HL-60 (cell line): ENCODE results near the gene PRKCE.

Experiments used
- DNase-seq, 2 experiments: peaks; one replicate each; pipeline ENCODE4 v3.0.0-alpha.2; 2010 to 2020; ENCODE audit warnings: low read depth in 1 of 2, low spot score in 1 of 2
- H3K27ac ChIP-seq: fragments of 250-450 bp; sonication (Bioruptor Pico); replicated peaks from 2 replicates; pipeline ENCODE4 v1.5.1; 2020; ENCODE audit warnings: mild to moderate bottlenecking, moderate library complexity
- H3K27me3 ChIP-seq: fragments of 250-450 bp; sonication (Bioruptor Pico); 2 replicates; pipeline ENCODE4 v1.5.1; 2021; ENCODE audit warnings: mild to moderate bottlenecking, moderate library complexity; ENCODE audit not compliant: insufficient read depth, poor library complexity, severe bottlenecking
- H3K4me3 ChIP-seq: replicated peaks from 2 replicates; pipeline ENCODE4 v1.5.1; 2011; ENCODE audit warnings: mild to moderate bottlenecking, control low read depth, low read length; ENCODE audit not compliant: insufficient read depth
- CTCF ChIP-seq: IDR thresholded peaks from one replicate; pipeline ENCODE4 v1.5.1; 2011; ENCODE audit warnings: low read length, control low read depth, inconsistent platforms; ENCODE audit not compliant: insufficient read depth
- GABPA ChIP-seq: IDR thresholded peaks from 2 replicates; pipeline ENCODE4 v1.6.1; 2012; ENCODE audit warnings: low read depth
- POLR2AphosphoS5 ChIP-seq: IDR thresholded peaks from 2 replicates; pipeline ENCODE4 v1.6.1; 2012; ENCODE audit warnings: low read depth
- SPI1 ChIP-seq: IDR thresholded peaks from 2 replicates; pipeline ENCODE4 v1.6.1; 2012; ENCODE audit warnings: low read depth, mild to moderate bottlenecking, borderline replicate concordance
- TF ChIP-seq, protein P1 (sequence below): IDR thresholded peaks from 2 replicates; pipeline ENCODE4 v1.6.1; 2012; ENCODE audit warnings: low read depth; ENCODE audit not compliant: insufficient replicate concordance

Gene PRKCE

GRCh38 chr2:46067501-46068305, 416.2 kb downstream of the PRKCE start:
- no peak for DNase-seq
- TF ChIP-seq SPI1 (no peak), POLR2AphosphoS5 (no peak), GABPA (no peak), CTCF (no peak)
- TF ChIP-seq, protein P1, sequence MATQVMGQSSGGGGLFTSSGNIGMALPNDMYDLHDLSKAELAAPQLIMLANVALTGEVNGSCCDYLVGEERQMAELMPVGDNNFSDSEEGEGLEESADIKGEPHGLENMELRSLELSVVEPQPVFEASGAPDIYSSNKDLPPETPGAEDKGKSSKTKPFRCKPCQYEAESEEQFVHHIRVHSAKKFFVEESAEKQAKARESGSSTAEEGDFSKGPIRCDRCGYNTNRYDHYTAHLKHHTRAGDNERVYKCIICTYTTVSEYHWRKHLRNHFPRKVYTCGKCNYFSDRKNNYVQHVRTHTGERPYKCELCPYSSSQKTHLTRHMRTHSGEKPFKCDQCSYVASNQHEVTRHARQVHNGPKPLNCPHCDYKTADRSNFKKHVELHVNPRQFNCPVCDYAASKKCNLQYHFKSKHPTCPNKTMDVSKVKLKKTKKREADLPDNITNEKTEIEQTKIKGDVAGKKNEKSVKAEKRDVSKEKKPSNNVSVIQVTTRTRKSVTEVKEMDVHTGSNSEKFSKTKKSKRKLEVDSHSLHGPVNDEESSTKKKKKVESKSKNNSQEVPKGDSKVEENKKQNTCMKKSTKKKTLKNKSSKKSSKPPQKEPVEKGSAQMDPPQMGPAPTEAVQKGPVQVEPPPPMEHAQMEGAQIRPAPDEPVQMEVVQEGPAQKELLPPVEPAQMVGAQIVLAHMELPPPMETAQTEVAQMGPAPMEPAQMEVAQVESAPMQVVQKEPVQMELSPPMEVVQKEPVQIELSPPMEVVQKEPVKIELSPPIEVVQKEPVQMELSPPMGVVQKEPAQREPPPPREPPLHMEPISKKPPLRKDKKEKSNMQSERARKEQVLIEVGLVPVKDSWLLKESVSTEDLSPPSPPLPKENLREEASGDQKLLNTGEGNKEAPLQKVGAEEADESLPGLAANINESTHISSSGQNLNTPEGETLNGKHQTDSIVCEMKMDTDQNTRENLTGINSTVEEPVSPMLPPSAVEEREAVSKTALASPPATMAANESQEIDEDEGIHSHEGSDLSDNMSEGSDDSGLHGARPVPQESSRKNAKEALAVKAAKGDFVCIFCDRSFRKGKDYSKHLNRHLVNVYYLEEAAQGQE, result no peak
- H3K4me3 ChIP-seq, result no peak overlapping the region

GRCh38 chr2:46068636-46069035, 417.2 kb downstream of the PRKCE start:
- H3K27me3 ChIP-seq, result no peaks in the 10 kb centered on the region
- no peak for DNase-seq
- no peak overlapping the region for H3K4me3 ChIP-seq
- TF ChIP-seq SPI1, result no peak
- no peak for TF ChIP-seq CTCF
- TF ChIP-seq, protein P1, result no peak
- TF ChIP-seq GABPA, result no peak
- no peak for TF ChIP-seq POLR2AphosphoS5
- H3K27ac ChIP-seq, result no peak overlapping the region

More at GRCh38 chr2:46067501-46068305, 416.2 kb downstream of the PRKCE start:
- no peaks in the 10 kb centered on the region for H3K27me3 ChIP-seq
- H3K27ac ChIP-seq, result no peak overlapping the region

- TF ChIP-seq GABPA, result no peak
- TF ChIP-seq, protein P1, result no peak
- no peak for TF ChIP-seq POLR2AphosphoS5
- TF ChIP-seq SPI1, result no peak
- TF ChIP-seq CTCF, result no peak
- Histone ChIP-seq H3K27me3 (no peaks in the 10 kb centered on the region), H3K4me3 (no peak overlapping the region), H3K27ac (no peak overlapping the region)
- DNase-seq, result no peak
Observed at GRCh38 chr2:46071074-46071473, 419.6 kb downstream of the PRKCE start.
